ENCODE measurements around the gene PARP8.
"Not testable (repeated sequence)": the region's sequence is repeated elsewhere in the genome, so short reads cannot be mapped to it uniquely, and the experiment has no call there.

The PARP8 gene

GRCh38 chr5:50730336-50730735 lies 63.9 kb downstream of the PARP8 start:
- no peak for DNase-seq

- no peak for DNase-seq
These were observed 64.4 kb downstream of the PARP8 start for GRCh38 chr5:50730841-50731240.

DNA sequence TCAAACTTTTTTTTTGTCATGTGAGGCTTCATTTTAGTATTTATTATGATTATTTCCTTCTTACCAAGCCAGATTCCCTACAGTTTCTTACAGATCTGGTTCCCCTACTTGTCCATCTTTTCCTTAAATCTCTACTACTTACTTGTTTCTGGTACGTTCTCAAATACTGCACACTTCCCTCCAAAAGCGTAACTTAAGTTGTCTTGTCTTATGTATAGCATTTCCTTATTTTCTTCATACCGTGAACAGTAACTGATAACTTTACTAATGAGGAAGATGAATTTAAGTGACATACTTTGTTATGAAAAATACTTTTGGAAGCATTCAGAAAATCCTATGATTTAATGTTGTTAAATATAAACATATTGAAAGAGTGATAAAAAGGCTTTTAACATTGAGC lies 67.3 kb downstream of the PARP8 start:
- DNase-seq = no peak

DNA sequence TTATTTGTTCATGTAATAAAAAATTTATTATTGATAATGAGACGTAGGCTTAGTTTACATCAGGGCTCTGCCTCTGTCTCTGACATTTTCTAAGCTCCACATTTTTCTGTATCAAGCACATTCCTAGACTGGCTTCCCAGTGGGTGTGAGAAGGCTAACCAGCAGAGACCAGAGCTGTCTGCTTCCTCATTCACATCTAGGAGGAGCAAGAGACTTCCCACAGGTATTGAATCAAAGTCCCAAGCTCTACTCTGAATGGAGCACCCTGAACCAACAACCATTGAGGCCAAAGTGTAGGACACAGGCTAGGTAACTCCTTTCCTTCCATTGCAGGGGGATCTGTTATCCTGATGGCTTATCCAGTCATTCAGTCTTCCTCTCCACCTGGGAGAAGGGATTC lies 72.4 kb downstream of the PARP8 start:
- DNase-seq = no peak

GRCh38 chr5:50740832-50741231 lies 74.4 kb downstream of the PARP8 start:
- no peak for DNase-seq

GRCh38 chr5:50744776-50745175 lies 78.3 kb downstream of the PARP8 start:
- DNase-seq = no peak

- DNase-seq = no peak
These were observed 78.9 kb downstream of the PARP8 start for GRCh38 chr5:50745221-50745910.

- DNase-seq = no peak
These were observed 82.7 kb downstream of the PARP8 start for GRCh38 chr5:50749181-50749580.

DNA sequence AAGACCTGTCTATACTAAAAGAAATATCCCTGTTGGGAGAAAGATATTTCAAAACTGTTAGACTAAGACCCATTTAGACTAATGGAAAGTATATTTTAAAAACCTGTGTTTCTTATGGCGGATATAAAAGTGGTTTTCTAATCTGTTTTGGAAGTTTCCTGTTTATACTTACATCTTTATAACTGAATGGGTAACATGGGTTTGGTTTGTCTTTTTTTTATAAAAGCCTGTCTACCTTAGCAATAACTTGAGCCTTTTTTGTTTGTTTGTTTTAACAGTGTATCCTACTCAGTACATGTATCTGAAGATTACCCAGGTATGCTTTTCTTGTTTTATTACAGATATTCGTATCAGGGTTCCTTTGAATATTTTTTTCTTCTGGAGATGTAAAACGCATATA lies 83.4 kb downstream of the PARP8 start:
- no peak for DNase-seq

DNA sequence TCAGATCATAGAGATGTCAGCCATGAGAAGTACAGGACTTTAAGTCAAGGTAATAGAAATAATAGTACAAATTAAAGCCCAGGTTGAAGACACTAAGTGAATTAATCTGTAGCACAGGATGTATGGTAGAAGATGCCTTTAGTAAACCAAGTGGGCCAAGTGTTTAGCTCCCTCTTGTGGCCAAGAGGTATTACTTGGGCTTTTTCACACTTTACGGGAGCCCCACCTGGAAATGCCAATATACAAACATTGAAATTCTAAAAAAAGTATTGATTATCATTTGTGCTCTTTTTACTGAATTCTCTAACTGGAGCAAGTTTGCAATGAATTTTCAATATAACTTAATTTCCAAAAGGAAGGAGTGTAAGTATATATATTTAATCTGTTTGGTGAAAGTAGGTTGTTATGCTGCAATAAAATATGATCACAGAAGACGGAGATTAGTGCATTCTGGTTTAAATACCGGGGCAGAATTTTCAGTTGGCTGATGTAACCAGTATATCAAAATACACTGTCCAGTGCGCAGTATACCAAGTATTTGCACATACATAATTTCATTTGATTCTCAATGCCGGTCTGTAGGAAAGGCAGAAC lies 84.7 kb downstream of the PARP8 start:
- DNase-seq = peak; percentile 41

GRCh38 chr5:50752800-50753199 lies 86.4 kb downstream of the PARP8 start:
- DNase-seq = no peak

- DNase-seq = no peak
These were observed 93.3 kb downstream of the PARP8 start for GRCh38 chr5:50759526-50760270.

- DNase-seq = no peak
These were observed 96.9 kb downstream of the PARP8 start for GRCh38 chr5:50763351-50763750.

- DNase-seq = no peak
These were observed 97.4 kb downstream of the PARP8 start for GRCh38 chr5:50763846-50764245.

- no peak for DNase-seq
These were observed 99.6 kb downstream of the PARP8 start for GRCh38 chr5:50766042-50766441.

DNA sequence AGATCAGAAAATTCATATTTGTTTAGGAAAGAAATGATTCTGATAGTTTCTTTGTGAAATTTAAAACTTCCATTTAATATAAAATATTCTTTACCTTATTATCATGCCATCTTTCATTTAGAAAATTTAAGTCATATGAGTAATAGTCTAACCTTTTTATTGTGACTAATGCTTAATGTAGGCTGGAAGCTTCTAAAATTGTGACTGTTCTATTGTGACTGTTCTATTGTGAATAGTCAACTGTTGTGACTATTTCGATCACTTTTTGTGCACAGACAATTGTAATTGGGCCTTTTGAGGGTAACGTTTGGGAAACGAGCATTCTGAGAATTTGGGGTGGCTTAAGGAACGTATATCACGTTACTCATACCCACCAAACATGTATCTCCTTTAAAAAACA lies 100.0 kb downstream of the PARP8 start:
- no peak for DNase-seq

GRCh38 chr5:50766967-50767366 lies 100.5 kb downstream of the PARP8 start:
- no peak for DNase-seq

DNA sequence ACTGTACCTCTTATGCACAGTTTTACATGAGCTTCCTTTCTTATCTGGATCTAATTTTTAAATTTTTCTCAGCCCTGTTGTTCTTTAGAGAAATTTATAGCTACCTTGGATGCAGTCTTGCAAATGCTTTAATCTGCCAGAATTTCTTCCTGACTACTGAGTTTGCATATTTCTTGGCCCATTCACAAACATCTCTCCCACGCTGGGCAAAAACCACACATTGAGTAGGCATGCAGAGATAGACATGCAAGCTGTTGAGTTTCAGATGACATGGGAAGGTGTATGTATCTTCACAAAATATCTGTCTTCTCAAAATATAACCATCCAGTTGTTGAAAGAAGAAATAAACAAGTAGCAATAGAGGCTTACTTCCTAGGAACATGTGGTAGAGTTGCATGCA lies 101.2 kb downstream of the PARP8 start:
- DNase-seq = no peak

DNA sequence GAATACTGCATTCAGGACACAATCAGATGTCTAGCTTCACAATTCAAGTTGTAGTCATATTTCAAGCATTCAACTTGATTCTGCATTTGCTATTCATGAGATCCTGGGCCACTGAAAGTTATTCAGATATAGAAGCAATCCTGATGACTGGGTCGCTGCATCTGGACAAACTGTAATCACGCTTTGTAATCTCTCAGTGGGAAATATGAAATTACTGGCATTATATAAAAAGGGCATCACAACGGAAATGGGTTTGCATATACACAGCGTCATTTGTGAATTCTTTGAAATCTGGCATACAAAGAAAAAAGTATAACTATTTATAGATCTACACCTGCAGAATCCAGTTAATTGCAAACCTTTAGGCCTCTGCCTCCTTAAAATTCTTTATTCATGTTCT lies 102.2 kb downstream of the PARP8 start:
- DNase-seq = no peak

DNA sequence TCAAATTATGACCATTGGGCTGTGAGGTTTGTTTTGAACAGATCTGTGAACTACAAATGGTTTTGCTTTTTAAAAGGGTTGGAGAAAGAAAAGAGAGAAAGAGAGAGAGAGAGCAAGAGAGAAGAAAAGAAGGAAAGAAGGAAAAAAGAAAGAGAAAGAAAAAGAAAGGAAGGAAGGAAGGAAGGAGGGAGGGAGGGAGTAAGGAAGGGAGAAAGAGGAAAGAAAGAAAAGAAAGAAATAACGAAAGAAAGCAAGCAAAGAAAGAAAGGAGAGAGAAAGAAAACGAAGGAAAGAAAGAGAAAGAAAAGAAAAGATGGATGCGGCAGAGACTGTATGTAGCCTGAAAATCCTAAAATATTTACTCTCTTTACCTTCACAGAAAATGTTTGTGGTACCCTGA lies 104.0 kb downstream of the PARP8 start:
- DNase-seq = no peak

- not testable (repeated sequence) for DNase-seq
These were observed 108.2 kb downstream of the PARP8 start for GRCh38 chr5:50774446-50775175.

DNA sequence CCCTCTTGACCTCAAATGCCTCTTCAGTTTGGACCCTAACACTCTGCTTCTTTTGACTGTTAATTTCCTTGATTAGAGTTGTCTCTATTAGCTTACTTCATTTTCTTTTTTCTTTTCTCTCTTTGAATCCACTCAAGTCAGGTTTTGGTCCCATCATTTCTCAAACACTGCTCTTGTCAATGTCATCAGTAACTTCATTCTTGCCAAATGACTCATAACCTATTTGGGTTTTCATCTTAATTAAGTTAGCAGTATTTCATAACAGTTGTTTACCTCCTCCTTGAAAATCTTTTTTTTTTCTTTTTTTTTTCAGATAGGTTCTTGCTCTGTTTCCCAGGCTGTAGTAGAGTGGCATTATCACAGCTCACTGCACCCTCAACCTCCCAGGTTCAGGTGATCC lies 119.6 kb downstream of the PARP8 start:
- no peak for DNase-seq

DNA sequence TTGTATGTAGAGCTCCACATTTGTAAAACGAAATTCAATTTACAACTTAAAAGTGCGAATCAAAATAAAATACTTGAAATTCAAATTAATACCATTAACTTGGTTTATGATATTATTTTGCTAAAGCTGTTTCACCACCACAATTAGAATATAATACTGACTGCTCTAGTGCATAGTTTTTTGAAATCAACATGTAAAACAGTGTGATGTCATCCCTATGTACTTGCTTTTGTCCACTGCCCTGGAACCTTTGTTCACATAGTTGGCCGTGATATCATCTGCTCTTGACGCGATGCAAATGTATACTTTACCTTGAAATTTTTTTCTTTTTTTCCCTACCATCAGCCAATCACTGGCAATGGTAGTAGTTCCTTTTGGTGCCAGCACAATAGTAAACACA lies 125.4 kb downstream of the PARP8 start:
- DNase-seq = no peak

DNA sequence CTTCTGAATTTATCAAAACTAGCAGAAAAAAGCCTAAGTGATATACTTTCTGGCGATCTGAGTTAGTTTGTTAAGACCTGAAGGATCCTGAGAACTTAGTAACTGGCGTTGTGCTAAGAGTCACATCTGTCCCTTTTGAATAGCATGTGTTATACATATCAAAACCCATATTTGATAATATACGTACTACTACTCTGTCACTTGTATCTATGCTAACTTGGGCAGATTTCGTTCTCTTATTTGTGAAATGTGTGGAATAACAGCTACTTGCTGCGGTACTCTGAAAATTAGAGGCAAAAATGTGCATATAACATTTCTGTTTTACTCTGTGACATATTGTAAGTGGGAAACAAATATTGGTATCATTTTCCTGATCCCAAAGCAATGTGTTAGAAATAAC lies 126.4 kb downstream of the PARP8 start:
- no peak for DNase-seq
